SK-N-MC (cell line): ENCODE measurements around the gene DYNC1LI2.

Experiments
- EZH2 ChIP-seq: fragments of 200-600 bp; sonication (generic); IDR thresholded peaks from one replicate; pipeline ENCODE4 v1.6.1; 2017; ENCODE audit warnings: antibody characterized with exemption
- FOXP2 ChIP-seq: optimal IDR thresholded peaks from 2 replicates; pipeline ENCODE3; 2011; ENCODE audit warnings: mild to moderate bottlenecking, moderate library complexity; ENCODE audit not compliant: insufficient read depth; ENCODE audit errors: extremely low read length, control extremely low read depth
- POLR2AphosphoS5 ChIP-seq: IDR thresholded peaks from 2 replicates; pipeline ENCODE4 v1.6.1; 2012; ENCODE audit warnings: mild to moderate bottlenecking, low read depth, low read length, borderline replicate concordance

DNA sequence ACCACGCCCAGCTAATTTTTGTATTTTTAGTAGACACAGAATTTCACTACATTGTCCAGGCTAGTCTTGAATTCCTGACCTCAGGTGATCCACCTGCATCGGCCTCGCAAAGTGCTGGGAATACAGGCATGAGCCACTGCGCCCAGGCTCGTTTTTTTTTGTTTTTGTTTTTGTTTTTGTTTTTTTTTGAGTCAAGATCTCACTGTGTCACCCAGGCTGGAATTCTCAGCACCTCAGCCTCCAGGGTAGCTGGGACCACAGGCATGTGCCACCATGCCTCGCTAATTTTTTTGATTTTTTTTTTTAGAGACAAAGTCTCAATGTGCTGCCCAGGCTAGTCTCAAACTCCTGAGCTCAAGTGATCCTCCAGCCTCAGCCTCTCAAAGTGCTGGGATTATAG lies 37.3 kb downstream of the DYNC1LI2 start:
- TF ChIP-seq EZH2 (no peak), POLR2AphosphoS5 (no peak), FOXP2 (no peak)
